ENCODE measurements around the gene PRPF6. TPM values are rescaled to one million over a fixed set of nuclear protein-coding genes. Genes with fewer than 3 reads are reported as not detected.

Gene PRPF6
- total RNA-seq, 1 donor from 2014 or later: 46.8 TPM

DNA sequence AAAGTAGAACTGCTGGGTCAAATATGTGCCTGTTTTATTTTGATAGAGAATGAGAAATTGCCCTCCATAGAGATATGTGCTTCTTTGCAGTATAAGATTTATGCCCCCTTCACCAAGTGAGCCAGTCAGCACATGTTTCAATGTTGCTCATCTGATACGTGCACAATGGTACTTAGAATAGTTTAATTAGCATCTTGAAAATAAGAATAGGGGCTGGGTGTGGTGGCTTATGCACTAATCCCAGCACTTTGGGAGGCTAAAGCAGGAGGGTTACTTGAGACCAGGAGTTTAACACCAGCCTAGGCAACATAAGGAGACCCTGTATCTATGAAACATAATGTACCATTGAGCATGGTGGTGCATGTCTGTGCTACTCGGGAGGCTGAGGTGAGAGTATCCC, 34.7 kb downstream of the PRPF6 start:
- Histone ChIP-seq H3K4me3 (no peak overlapping the region), H3K4me1 (no peaks in the 10 kb centered on the region), H3K9me3 (replicated peaks) (no peaks in the 10 kb centered on the region), H3K36me3 (peaks cover 88% of the 10 kb centered on the region), H3K27me3 (ENCODE audit: low read depth) (no peaks in the 10 kb centered on the region), H3K27ac (replicated peaks) (no peak overlapping the region)
- TF ChIP-seq, protein P1, sequence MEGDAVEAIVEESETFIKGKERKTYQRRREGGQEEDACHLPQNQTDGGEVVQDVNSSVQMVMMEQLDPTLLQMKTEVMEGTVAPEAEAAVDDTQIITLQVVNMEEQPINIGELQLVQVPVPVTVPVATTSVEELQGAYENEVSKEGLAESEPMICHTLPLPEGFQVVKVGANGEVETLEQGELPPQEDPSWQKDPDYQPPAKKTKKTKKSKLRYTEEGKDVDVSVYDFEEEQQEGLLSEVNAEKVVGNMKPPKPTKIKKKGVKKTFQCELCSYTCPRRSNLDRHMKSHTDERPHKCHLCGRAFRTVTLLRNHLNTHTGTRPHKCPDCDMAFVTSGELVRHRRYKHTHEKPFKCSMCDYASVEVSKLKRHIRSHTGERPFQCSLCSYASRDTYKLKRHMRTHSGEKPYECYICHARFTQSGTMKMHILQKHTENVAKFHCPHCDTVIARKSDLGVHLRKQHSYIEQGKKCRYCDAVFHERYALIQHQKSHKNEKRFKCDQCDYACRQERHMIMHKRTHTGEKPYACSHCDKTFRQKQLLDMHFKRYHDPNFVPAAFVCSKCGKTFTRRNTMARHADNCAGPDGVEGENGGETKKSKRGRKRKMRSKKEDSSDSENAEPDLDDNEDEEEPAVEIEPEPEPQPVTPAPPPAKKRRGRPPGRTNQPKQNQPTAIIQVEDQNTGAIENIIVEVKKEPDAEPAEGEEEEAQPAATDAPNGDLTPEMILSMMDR (IDR thresholded peaks at IDR 0.05; ENCODE audit: borderline replicate concordance): no peak
- DNase-seq: no peak
- intact Hi-C loops (cut with micrococcal nuclease): no loop called here

DNA sequence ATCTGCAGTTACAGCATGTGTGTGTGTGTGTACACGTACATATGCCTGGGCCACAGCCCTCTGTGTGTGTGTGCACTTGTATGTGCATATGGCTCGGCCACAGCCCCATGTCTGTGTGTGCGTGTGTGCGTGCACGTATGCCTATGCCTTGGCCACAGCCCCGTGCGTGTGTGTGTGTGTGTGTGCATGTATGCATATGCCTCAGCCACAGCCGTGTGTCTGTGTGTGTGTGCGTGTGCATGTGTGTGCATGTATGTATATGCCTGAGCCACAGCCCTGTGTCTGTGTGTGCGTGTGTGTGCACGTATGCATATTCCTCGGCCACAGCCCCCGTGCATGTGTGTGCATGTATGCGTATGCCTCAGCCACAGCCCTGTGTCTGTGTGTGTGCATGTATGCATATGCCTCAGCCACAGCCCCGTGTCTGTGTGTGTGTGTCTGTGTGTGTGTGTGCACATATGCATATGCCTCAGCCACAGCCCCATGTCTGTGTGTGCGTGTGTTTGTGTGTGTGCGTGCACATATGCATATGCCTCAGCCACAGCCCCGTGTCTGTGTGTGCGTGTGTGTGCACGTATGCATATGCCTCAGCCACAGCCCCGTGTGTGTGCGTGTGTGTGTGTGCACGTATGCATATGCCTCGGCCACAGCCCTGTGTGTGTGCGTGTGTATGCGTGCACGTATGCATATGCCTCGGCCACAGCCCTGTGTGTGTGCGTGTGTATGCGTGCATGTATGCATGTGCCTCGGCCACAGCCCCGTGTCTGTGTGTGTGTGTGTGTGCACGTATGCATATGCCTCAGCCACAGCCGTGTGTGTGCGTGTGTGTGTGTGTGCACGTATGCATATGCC, 40.4 kb downstream of the PRPF6 start:
- Histone ChIP-seq H3K9me3 (replicated peaks) (no peaks in the 10 kb centered on the region), H3K4me3 (no peak overlapping the region), H3K36me3 (peaks cover 92% of the 10 kb centered on the region), H3K27ac (replicated peaks) (no peak overlapping the region), H3K27me3 (ENCODE audit: low read depth) (no peaks in the 10 kb centered on the region), H3K4me1 (no peaks in the 10 kb centered on the region)
- intact Hi-C loops (cut with micrococcal nuclease): no loop called here
- DNase-seq: no peak
- TF ChIP-seq, protein P1 (IDR thresholded peaks at IDR 0.05; ENCODE audit: borderline replicate concordance): no peak

DNA sequence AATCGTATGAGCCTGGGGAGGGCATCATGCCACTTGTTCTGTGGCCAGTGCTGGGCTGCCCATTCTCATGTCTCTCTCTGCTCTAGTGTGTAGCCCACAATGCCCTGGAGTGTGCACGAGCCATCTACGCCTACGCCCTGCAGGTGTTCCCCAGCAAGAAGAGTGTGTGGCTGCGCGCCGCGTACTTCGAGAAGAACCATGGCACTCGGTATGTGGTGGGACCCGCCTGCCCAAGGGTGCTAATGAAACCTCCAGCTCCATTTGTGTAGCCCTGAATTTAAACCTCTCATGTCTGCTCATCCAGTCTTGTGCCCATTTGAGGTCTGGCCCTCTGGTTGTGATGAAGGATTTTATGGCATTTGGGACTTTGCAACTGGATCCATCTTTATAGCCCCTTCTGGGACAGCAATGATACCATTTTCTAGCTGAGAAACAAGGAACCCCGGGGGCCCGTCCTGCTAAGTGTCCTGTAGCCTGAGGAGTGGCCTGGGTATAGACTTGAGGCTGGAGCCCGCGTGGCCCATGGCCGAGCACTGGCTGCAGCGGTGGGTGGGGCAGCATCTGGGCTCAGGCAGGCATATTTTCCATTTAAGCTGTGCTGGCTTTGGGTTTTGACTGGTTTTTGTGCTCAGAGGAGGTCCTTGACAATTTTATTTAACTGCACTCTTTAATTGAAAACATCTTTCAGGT, 41.9 kb downstream of the PRPF6 start:
- DNase-seq: no peak
- no peaks in the 10 kb centered on the region for H3K9me3 ChIP-seq (replicated peaks)
- H3K36me3 ChIP-seq: peaks cover 92% of the 10 kb centered on the region
- no peak overlapping the region for H3K27ac ChIP-seq (replicated peaks)
- H3K4me3 ChIP-seq: no peak overlapping the region
- H3K27me3 ChIP-seq (ENCODE audit: low read depth): no peaks in the 10 kb centered on the region
- intact Hi-C loops (cut with micrococcal nuclease): no loop called here
- no peaks in the 10 kb centered on the region for H3K4me1 ChIP-seq
- TF ChIP-seq, protein P1 (IDR thresholded peaks at IDR 0.05; ENCODE audit: borderline replicate concordance): no peak

DNA sequence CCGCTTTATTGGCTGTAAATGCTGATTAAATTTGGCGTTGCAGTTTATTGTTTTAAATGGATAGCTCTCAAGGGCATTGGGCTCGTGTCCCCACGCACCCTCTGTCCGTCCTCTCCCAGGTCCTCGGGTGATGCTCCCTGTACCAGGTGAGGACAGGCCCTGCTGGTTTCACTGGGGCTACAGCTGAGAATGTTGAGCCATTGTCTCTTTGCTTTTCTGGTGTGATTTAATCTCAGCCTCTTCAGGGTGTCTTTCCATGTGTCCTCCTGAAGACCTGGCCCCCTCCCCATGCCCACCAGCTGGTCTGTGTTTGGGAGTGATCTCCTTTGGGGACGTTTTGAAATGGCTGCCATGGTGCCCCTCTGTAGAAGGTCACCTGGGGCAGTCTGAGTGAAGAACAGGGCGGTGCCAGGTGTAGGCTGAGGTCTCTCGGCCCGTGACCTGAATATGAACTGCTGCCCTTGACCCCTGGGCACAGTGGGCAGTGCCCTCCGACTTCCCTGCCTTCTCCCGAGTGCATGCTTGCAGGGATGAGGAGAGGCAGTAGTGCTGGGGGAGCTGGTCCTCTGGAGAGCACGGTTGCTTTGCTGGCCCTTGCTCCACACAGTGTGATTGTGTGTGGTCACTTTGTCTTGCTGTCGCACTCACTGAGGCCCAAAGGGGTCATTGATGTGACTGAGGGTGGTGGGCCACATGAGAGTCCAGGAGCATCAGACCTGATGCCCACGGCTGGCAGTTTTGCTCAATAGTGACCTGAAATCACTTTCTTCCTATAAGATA, 42.6 kb downstream of the PRPF6 start:
- no peak for DNase-seq

More for the DNA sequence above, 42.6 kb downstream of the PRPF6 start:
- no peak overlapping the region for H3K4me3 ChIP-seq
- H3K36me3 ChIP-seq: peaks cover 92% of the 10 kb centered on the region
- intact Hi-C loops (cut with micrococcal nuclease): no loop called here
- TF ChIP-seq, protein P1 (IDR thresholded peaks at IDR 0.05; ENCODE audit: borderline replicate concordance): no peak
- no peaks in the 10 kb centered on the region for H3K4me1 ChIP-seq
- H3K27ac ChIP-seq (replicated peaks): no peak overlapping the region
- H3K9me3 ChIP-seq (replicated peaks): no peaks in the 10 kb centered on the region
- H3K27me3 ChIP-seq (ENCODE audit: low read depth): no peaks in the 10 kb centered on the region

All from left ventricle myocardium inferior (tissue), 1 donor.